ENCODE measurements around the gene CEP164. TPM values are rescaled to one million over a fixed set of nuclear protein-coding genes. Genes with fewer than 3 reads are reported as not detected.

Gene CEP164
- total RNA-seq, 1 donor from 2014 or later = 32.8 TPM

DNA sequence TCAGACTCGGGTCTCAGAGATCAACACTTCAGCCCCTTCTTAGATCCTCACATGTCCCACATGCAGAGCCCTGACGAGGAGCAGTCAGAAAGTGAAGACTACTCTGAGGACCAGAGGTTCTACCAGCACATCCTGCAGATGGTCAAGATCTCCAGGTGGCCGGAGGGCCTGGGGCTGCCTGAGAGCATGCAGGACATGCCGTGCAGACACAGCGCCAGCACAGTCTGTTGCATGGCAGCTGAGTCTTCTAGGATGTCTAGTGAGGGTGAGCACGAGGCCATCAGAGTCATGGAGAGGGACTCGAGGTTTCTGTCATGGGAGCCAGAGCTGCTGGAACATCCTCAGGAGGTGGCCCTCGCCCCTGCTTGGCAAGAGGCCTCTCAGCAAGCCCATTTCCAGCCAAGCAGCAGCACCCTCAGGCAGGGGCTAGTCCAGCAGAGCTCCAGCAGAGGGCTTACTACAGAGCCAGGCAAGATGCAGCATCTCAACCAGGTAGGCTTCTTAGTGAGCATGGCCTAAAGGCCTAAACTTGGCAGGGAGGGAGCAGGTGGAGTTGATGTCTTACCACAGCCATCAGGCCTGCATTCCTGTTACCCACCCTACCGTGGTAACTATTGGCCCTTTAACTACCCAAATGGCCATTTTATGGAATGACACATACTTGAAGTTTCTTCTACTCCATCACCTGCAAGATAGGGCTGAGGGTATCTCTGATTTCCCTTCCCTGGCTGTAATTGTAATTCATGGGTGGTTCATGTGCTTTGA lies 28.7 kb downstream of the CEP164 start:
- intact Hi-C loops (cut with micrococcal nuclease) = no loop called here

DNA sequence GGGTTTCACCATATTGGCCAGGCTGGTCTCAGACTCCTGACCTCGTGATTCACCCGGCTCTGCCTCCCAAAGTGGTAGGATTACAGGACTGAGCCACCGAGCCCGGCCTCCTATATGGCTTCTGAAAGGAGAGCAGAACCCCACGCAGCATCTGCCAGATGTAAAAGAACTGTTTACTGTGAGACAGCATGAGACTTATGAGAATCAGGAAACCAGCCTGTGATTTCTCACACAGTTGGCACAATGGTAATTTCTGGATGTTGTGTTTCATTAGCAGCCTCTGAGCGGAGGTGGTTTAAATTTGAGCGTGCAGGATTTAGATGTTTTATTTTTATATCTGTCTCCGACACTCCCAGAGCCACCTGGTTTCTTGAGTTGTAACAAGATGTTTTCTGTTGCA lies 33.8 kb downstream of the CEP164 start:
- intact Hi-C loops (cut with micrococcal nuclease) = no loop called here

DNA sequence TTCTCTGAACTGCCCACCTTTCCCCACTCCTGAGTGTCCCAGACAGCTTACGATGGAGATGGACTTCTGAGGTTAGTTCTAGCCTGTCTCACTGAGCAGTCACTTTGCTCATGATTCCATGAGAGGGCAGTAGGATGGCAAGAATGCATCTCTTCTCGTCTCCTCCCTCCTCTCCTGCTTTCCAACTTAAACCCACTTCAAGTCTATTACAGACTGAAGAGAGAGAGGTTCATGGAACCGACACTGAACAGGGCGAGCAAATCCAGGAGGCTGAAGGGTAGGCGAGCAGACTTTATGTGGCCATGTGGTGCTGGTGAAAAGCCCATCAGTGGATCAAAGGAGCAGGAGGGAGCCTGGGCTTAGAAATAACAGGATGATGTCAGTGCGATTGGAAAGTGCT lies 38.6 kb downstream of the CEP164 start:
- intact Hi-C loops (cut with micrococcal nuclease) = no loop called here

GRCh38 chr11:117366875-117367274 lies 39.2 kb downstream of the CEP164 start:
- intact Hi-C loops (cut with micrococcal nuclease) = no loop called here

DNA sequence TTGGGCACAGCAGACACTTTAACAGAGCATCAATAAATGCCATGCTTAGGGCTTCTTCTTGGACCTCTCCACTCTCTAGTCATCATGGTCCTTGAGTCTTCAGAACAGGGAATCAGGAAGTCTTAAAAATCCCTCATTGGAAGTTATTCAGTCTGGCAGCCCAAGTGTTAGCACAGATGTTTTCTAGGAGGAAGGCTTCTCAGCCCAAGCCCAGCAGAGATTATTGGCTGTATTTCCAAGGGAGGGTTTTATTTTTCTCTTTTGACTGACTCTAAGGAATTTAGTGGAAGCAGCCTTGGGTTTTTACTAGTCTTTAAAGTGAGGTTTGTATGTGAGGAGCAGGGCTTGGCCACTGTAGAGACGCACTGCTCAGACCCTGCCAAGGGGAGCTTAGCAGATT lies 41.9 kb downstream of the CEP164 start:
- intact Hi-C loops (cut with micrococcal nuclease) = no loop called here

- intact Hi-C loops (cut with micrococcal nuclease) = no loop called here
Observed at GRCh38 chr11:117371453-117371852, 43.8 kb downstream of the CEP164 start.

- intact Hi-C loops (cut with micrococcal nuclease) = no loop called here
Observed at GRCh38 chr11:117374316-117375055, 46.8 kb downstream of the CEP164 start.

- intact Hi-C loops (cut with micrococcal nuclease) = no loop called here
Observed at GRCh38 chr11:117375960-117376359, 48.3 kb downstream of the CEP164 start.

DNA sequence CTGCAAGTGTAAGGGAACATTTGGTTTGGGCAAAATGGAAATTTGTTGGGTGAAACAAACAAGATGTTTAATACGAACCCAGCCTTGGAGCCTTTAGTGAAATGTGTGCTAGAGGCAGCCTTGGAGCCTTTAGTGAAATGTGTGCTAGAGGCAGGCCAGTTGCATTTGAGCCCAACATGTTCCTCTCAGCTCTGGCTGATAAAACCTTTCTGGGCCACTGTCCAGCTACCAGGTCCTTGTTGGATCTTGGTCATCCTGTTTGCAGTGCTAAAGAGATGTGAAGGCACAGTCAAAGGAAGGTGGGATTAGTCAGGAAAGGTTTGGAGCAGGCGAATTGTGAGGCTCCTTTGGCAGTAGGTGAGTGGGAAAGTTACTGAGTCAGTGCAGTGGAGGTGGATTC lies 48.9 kb downstream of the CEP164 start:
- intact Hi-C loops (cut with micrococcal nuclease) = no loop called here

DNA sequence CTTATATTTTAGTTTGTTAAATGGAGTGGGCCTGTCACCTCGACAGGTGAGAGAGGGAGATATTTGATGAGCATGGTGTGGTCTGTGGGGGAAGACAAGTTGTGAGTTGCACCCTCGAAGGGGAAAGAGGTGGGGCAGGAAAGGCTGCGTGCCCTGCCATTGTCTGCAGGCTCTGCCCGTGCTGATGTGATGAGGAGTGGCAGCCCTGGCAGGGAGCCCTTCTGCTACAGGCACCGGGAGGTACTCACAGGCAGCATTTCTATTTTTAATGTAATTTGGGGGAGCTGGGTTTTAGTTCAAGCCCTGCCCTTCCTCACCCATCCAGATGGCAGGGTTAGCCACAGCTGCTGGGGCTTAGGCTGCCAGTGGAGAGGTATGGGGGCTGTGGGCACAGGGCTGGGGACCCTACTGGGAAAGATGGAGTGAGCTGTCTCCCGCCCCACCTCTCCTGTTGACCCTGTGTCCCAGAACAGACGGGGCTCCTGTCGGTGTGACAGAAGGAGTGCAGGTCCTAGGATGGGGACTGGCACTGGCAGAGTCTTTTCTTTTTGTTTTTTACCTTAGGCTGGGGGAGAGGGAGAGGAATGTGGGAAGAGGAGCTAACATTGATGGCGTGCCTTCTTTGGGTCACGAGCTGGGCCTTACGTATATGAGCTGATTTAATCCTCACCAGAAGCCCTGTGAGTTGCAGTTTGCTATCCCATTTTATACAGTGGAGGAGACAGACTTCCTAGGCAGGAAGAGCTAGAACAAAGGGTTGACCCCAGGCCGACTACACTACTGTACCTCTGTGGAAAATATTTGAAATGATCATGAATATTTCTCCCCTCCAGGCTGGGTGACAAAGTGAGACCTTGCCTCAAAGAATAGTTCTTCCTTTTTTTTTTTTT lies 51.6 kb downstream of the CEP164 start:
- intact Hi-C loops (cut with micrococcal nuclease) = no loop called here

DNA sequence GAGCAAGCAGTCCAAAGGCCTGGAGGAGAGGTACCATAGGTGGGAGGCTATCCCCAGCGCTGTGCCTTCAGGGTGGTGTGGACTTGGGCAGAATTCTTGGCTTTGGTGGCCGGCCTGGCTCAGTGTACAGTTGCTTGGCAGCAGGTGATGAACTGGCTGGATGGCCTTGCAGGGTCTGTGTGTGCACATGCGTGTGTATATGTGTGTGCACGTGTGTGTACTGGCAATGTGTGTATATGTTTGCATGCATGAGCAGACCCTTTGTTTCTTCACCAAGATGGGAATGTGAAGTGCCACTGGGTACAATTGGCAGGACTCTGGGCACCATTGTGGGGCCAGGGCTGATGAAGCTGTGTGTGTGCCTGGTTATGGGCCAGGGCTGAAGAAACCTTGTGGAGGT lies 53.0 kb downstream of the CEP164 start:
- intact Hi-C loops (cut with micrococcal nuclease) = no loop called here

GRCh38 chr11:117381481-117382387 lies 54.1 kb downstream of the CEP164 start:
- intact Hi-C loops (cut with micrococcal nuclease) = no loop called here

- intact Hi-C loops (cut with micrococcal nuclease) = no loop called here
Observed at GRCh38 chr11:117382746-117383145, 55.1 kb downstream of the CEP164 start.

GRCh38 chr11:117384045-117384444 lies 56.4 kb downstream of the CEP164 start:
- intact Hi-C loops (cut with micrococcal nuclease) = no loop called here

GRCh38 chr11:117385471-117385870 lies 57.8 kb downstream of the CEP164 start:
- intact Hi-C loops (cut with micrococcal nuclease) = no loop called here

DNA sequence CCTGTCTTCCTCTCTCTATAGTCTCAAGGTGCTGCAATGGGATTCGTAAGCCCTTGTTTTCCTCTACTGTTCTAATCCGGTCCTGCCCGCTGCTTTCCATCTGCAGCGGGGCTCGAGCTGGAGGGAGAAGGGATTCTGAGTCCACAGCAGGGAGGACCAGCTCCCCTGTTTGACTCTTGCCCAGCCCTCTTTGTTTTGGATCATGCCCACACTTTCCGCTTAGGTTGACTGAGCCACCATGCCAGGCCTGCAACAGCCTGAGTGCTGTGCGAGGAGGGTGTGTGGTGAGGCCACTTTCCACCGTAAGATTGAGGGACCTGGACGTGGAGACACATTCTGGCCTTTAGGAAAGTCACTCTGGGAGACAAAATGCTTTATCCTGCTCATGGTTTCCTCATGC lies 58.3 kb downstream of the CEP164 start:
- intact Hi-C loops (cut with micrococcal nuclease) = no loop called here

DNA sequence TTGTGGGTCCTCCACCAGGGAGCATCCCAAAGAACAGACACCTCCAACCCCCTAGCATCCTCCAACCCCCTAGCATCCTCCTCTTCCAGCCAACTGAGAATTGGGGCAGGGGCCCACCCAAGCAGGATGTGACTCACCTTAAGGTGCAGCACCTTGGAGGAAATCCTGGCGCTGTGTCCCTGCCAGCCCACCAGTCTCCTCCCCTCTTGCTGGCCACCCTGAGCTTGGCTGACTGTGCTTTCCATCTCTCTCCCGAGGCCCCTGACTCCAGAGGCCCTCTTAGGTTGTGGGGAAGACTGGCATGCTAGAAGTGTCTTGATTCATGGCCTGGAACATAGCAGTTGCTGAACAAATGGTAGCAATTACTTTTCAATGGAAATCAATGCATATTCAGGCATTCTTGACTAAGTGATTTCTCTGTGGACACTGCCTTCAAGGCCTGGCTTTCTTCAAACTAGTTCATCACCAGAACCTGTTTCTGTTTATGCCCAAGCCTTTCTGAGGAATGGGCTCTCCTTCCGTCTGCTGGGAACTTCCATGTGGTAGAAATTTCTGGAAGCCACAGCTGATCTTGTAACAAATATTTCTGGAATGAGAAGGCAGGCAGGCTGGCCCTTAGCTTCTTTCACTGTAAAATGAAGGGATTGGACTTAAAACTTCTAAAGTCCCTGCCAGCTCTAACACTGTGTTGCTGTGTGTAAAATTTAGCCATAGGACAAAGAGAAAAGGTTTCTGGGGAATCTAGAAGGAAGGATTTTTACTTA lies 60.5 kb downstream of the CEP164 start:
- intact Hi-C loops (cut with micrococcal nuclease) = no loop called here

- intact Hi-C loops (cut with micrococcal nuclease) = no loop called here
Observed at GRCh38 chr11:117390743-117391142, 63.1 kb downstream of the CEP164 start.

DNA sequence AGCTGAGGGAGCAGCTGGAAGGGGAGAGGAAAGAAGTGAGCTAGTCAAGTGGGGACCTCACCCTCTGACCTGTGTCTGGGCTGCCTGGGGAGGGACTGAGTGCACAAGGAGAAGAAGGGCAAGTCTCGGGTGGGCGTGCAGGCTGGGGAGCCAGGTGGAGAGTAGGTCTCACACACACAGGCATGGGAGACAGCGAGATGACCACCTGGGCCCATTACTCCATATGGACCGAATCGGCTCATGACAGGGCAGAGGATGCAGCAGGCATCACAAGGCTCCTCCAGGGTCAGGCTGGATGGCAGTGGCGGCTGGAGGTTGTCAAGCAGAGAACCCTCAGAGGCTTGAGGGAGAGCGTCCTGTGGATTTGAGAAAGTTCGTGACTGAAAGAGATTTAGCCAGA lies 63.5 kb downstream of the CEP164 start:
- intact Hi-C loops (cut with micrococcal nuclease) = no loop called here
